ENCODE measurements around the gene LRRC46.
A peak's percentile ranks its signal among the peaks of the same experiment; 100 is the strongest.

The LRRC46 gene

DNA sequence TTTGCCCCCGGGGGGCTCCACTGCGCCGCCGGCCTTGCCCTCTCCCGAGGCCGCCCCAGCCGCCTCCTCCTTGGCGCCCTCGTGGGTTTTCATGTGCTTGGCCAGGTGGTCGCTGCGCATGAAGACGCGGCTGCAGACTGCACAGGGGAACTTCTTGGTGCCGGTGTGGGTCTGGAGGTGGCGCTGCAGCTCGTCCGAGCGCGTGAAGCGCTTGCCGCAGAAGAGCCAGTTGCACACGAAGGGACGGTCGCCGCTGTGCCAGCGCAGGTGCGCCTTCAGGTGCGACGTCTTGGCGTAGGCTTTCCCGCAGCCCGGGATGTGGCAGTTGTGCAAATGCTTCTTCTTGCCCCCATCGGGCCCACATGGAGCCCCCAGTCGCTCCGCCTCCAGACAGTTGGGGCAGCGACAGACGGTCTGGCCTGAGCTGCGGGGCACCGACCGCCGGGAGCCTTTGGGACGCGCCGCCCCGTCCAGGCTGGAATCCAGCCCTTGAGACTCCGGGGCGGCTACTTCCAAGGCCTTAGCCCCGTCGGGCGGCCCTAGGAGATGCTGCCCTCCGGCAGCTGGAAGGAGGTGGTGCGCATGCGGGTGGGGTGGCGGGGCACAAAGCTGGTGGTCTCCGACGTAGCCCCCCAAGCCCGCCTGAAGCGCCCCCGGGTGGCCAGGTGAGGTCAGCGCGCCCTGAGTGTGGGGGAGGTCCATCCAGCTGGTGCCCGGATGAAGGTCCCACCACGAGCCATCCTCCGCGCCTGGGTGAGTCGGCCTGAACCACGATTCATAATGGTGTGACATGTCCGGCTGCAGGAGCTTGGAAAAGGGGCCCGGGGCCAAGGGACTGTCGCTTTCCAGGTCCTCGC, 16.1 kb downstream of the LRRC46 start:
- DNase-seq (ENCODE audit: low spot score) = no peak
- in situ Hi-C loops (cut with MboI; ENCODE audit: low sequenced_read_pairs, unreplicated experiment) = no loop called here
- TF ChIP-seq, protein P1, sequence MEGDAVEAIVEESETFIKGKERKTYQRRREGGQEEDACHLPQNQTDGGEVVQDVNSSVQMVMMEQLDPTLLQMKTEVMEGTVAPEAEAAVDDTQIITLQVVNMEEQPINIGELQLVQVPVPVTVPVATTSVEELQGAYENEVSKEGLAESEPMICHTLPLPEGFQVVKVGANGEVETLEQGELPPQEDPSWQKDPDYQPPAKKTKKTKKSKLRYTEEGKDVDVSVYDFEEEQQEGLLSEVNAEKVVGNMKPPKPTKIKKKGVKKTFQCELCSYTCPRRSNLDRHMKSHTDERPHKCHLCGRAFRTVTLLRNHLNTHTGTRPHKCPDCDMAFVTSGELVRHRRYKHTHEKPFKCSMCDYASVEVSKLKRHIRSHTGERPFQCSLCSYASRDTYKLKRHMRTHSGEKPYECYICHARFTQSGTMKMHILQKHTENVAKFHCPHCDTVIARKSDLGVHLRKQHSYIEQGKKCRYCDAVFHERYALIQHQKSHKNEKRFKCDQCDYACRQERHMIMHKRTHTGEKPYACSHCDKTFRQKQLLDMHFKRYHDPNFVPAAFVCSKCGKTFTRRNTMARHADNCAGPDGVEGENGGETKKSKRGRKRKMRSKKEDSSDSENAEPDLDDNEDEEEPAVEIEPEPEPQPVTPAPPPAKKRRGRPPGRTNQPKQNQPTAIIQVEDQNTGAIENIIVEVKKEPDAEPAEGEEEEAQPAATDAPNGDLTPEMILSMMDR (IDR thresholded peaks at IDR 0.05; ENCODE audit: borderline replicate concordance, control extremely low read depth, extremely low read depth, insufficient read depth, missing control alignments) = peak; percentile 20

DNA sequence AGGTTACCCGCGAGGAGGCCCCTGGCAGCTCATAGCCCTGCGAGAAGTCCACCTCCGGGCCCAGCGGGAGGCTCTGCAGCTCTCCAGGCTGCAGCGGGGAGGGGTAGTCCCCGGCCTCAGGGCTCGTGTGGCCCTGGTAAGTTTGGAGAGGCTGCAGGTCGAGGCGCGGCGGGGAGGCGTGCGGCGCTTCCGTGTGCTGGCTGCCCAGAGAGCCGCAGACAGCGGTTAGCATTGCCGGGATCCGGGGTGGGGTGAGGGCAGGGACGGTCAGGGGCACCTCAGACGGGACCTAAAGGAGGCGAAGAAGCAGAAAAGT, 16.7 kb downstream of the LRRC46 start:
- in situ Hi-C loops (cut with MboI; ENCODE audit: low sequenced_read_pairs, unreplicated experiment) = no loop called here
- TF ChIP-seq, protein P1 (IDR thresholded peaks at IDR 0.05; ENCODE audit: borderline replicate concordance, control extremely low read depth, extremely low read depth, insufficient read depth, missing control alignments) = no peak
- no peak for DNase-seq (ENCODE audit: low spot score)

DNA sequence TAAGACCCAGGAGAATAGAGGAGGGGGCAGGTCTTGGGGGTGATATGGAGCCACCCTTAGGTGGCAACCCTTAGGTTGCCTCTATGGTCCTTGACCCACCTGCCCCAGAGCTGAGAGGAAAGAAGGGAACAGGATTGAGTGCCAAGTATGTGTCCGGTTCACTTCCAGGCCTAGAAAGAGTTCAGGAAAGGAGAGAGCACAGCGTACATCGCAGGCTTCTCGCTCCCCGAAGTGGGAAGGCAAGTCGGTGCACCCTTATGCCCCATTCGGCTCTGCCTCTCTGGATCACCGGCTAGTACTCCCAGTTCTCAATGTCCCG, 18.9 kb downstream of the LRRC46 start:
- DNase-seq (ENCODE audit: low spot score) = no peak
- TF ChIP-seq, protein P1 (IDR thresholded peaks at IDR 0.05; ENCODE audit: borderline replicate concordance, control extremely low read depth, extremely low read depth, insufficient read depth, missing control alignments) = no peak
- in situ Hi-C loops (cut with MboI; ENCODE audit: low sequenced_read_pairs, unreplicated experiment) = no loop called here

DNA sequence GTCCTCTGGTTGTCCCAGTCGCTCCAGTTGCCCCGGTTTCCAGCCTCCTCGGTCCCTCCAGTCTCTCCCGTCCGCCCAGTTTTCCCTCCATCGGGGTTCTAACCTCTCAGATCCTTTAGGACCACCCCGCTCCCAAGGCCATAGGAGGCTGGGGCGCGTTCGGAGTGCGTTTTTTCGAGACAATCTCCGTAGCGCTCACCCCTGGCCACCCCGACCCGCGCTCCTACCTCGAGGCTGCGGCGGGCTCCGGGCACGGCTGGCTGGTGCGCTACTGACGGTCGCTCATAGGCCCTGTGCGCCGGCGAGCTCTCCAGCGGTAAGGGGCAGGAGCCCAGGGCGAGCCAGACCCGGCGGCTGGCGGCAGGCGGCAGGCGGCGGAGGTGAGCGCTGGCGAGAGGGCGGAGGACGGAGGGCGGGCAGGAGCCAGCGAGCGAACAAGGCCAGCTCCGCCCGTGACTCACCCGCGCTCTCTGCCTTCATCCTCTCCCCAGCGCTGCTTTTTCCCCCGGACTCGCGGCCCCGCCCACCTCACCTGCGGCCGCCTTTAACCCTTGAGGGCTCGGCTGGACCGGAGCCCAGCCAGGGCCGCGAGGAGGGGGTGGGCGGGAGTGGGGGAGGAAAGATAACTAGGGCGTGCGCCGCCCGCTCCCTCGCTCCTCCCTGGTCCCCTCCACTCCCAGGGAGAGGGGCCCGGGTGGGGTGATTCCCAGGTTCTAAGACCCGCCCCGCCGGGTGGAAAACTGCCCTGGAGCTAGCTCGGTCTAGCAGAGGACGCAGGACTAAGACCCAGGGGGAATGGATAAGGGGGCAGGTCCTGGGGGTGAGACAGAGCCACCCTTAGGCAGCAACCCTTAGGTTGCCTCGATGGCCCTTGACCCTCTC, 19.5 kb downstream of the LRRC46 start, which contains the start of gene SP6:
Gene SP6, minus strand, starts transcription at position 472 of the 882 bp plus-strand sequence. CDS start 2,734 bp downstream, outside the sequence.
- peak; percentile 73 for DNase-seq (ENCODE audit: low spot score)
- in situ Hi-C loops (cut with MboI; ENCODE audit: low sequenced_read_pairs, unreplicated experiment) = no loop called here
- TF ChIP-seq, protein P1 (IDR thresholded peaks at IDR 0.05; ENCODE audit: borderline replicate concordance, control extremely low read depth, extremely low read depth, insufficient read depth, missing control alignments) = no peak

DNA sequence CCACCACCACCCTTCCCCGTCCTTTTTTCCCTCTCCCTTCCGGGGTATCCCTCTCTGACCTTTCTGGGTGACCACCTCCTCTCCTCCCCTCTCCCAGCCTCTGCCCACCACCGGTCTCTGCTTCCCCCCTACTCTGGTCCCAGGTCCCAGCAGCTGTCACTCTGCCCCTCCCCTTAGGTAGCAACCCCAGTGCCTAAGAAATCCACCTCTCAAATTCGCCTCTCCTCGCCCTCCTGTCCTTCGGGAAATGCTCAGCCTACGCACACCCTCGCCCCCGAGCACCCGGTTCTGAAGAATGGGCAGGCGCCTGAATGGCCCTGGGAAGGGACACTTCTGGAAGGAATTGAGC, 20.3 kb downstream of the LRRC46 start:
- TF ChIP-seq, protein P1 (IDR thresholded peaks at IDR 0.05; ENCODE audit: borderline replicate concordance, control extremely low read depth, extremely low read depth, insufficient read depth, missing control alignments) = no peak
- no peak for DNase-seq (ENCODE audit: low spot score)
- in situ Hi-C loops (cut with MboI; ENCODE audit: low sequenced_read_pairs, unreplicated experiment) = no loop called here

DNA sequence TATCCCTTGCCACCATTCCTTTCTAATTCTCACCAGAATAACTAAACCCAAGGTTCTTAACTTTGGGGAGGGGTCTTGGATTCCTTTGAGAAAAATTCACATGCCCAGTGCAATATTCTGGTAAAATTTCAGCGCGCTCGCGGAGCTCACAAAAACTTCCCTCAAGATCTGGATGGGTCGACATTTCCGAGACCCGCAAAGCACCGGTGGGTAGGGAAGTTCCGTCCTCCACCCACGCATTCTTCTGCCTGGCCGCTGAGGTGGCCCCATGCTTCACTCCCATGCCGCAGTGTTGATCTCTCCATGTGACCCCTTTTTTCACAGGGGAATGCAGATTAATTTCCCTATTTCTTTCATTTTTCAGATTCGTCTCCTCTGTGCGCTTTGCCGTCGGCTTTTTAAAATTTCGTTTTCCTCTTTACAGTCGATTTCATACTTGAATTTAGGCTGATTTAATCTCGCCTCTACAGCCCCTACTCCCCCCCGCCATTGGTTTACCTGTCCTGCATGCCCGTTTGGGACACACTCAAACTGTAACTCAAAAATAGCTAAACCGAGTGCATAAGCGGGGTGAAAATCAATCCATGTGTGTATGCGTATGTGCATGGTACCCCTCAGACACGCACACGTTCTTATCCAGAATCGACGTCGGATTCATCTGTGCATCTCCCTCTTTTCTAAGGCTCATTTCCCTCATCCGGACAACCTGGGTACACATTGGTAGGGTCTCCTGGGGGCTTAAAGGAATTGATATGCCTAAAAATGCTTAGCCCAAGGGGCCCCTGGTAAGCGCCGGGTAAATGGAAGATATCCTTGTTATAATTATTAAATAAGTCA, 20.9 kb downstream of the LRRC46 start:
- DNase-seq (ENCODE audit: low spot score) = peak; percentile 66
- in situ Hi-C loops (cut with MboI; ENCODE audit: low sequenced_read_pairs, unreplicated experiment) = no loop called here
- TF ChIP-seq, protein P1 (IDR thresholded peaks at IDR 0.05; ENCODE audit: borderline replicate concordance, control extremely low read depth, extremely low read depth, insufficient read depth, missing control alignments) = no peak

Measured in GM13976 (cell line).